ENCODE measurements around the gene STK40.
A peak's percentile ranks its signal among the peaks of the same experiment; 100 is the strongest.

Gene STK40

DNA sequence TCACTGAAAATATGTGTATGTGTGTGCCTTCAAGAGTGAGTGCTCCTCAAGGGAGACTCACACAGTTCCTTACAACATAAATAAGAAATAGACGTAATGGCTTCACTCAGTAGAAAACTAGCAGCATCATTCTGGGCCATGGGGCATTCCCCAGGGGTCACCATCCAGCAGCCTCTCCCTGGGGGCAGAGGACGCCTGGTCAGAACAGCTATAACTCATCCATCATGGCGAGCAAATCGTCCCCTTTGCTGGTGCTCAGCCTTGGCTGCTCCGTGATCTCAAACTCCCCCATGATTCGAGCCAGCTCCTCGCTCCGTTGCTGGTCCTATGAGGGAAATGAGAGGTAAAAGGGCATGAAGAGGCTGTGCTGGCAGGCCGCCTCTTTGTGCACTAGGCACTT is 32.2 kb upstream of the STK40 start:
- H3K27ac ChIP-seq (ENCODE audit: poor library complexity, severe bottlenecking): no peak overlapping the region

DNA sequence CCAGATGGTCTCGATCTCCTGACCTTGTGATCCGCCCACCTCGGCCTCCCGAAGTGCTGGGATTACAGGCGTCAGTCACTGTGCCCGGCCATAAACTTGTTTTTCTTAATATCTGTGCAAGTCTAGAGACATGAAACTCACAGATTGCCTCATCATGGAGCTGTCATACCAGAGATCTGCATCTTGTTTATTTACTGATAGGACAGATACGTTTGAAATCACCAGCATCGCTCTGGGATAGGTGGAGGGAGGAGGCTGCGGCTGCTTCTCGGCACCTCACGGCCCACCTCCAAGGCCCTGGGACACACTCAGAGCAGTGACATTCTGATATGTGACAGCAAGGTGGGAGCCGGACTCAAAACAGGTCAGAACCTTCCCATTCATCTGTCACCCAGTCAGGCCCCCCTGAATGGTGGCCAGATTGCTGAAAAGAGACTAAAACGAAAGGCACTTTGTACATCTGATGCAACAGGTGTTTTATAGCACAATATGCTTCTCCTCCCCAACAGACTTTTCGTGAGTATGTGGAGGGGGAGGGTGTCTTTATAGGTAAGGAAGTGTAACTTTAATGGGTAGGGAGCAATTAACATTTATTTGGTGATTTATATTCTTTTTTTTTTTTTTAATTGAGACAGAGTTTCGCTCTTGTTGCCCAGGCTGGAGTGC is 30.1 kb upstream of the STK40 start:
- TF ChIP-seq CTCF (IDR thresholded peaks at IDR 0.05; ENCODE audit: poor library complexity, severe bottlenecking): no peak
- no peak for DNase-seq (ENCODE audit: low spot score)
- no peaks in the 10 kb centered on the region for H3K27me3 ChIP-seq (ENCODE audit: insufficient read depth, poor library complexity, severe bottlenecking)
- no peaks in the 10 kb centered on the region for H3K4me1 ChIP-seq (ENCODE audit: insufficient read depth, poor library complexity, severe bottlenecking)
- H3K27ac ChIP-seq (ENCODE audit: poor library complexity, severe bottlenecking): no peak overlapping the region
- no peaks in the 10 kb centered on the region for H3K9me3 ChIP-seq (ENCODE audit: severe bottlenecking)
- ATAC-seq (ENCODE audit: low read depth): no peak
- H3K36me3 ChIP-seq (ENCODE audit: low read depth): no peaks in the 10 kb centered on the region
- no peak overlapping the region for H3K4me3 ChIP-seq (ENCODE audit: severe bottlenecking)

More for the DNA sequence above, 32.2 kb upstream of the STK40 start:
- H3K4me3 ChIP-seq (ENCODE audit: severe bottlenecking): no peak overlapping the region
- H3K27me3 ChIP-seq (ENCODE audit: insufficient read depth, poor library complexity, severe bottlenecking): no peaks in the 10 kb centered on the region
- no peaks in the 10 kb centered on the region for H3K36me3 ChIP-seq (ENCODE audit: low read depth)
- H3K4me1 ChIP-seq (ENCODE audit: insufficient read depth, poor library complexity, severe bottlenecking): no peaks in the 10 kb centered on the region
- ATAC-seq (ENCODE audit: low read depth) (no peak), DNase-seq (ENCODE audit: low spot score) (no peak)
- no peak for TF ChIP-seq CTCF (IDR thresholded peaks at IDR 0.05; ENCODE audit: poor library complexity, severe bottlenecking)
- H3K9me3 ChIP-seq (ENCODE audit: severe bottlenecking): no peaks in the 10 kb centered on the region

GRCh38 chr1:36414384-36414783 is 28.7 kb upstream of the STK40 start:
- H3K27me3 ChIP-seq (ENCODE audit: insufficient read depth, poor library complexity, severe bottlenecking): no peaks in the 10 kb centered on the region
- H3K36me3 ChIP-seq (ENCODE audit: low read depth): no peaks in the 10 kb centered on the region
- DNase-seq (ENCODE audit: low spot score): no peak
- H3K9me3 ChIP-seq (ENCODE audit: severe bottlenecking): no peaks in the 10 kb centered on the region
- H3K4me3 ChIP-seq (ENCODE audit: severe bottlenecking): no peak overlapping the region
- H3K27ac ChIP-seq (ENCODE audit: poor library complexity, severe bottlenecking): no peak overlapping the region
- TF ChIP-seq CTCF (IDR thresholded peaks at IDR 0.05; ENCODE audit: poor library complexity, severe bottlenecking): no peak
- no peak for ATAC-seq (ENCODE audit: low read depth)
- H3K4me1 ChIP-seq (ENCODE audit: insufficient read depth, poor library complexity, severe bottlenecking): no peaks in the 10 kb centered on the region

- TF ChIP-seq CTCF (IDR thresholded peaks at IDR 0.05; ENCODE audit: poor library complexity, severe bottlenecking): no peak
- ATAC-seq (ENCODE audit: low read depth) (peak; percentile 48; the same call in 2 of the 3 replicates), DNase-seq (ENCODE audit: low spot score) (no peak)
- no peaks in the 10 kb centered on the region for H3K36me3 ChIP-seq (ENCODE audit: low read depth)
- no peak overlapping the region for H3K4me3 ChIP-seq (ENCODE audit: severe bottlenecking)
- H3K27me3 ChIP-seq (ENCODE audit: insufficient read depth, poor library complexity, severe bottlenecking): no peaks in the 10 kb centered on the region
- H3K27ac ChIP-seq (ENCODE audit: poor library complexity, severe bottlenecking): no peak overlapping the region
- no peaks in the 10 kb centered on the region for H3K9me3 ChIP-seq (ENCODE audit: severe bottlenecking)
- no peaks in the 10 kb centered on the region for H3K4me1 ChIP-seq (ENCODE audit: insufficient read depth, poor library complexity, severe bottlenecking)
Observed at GRCh38 chr1:36411674-36412648, 26.2 kb upstream of the STK40 start.
